K562 (cell line): Measurements from ENCODE around the gene NADK. TPM values are rescaled to one million over a fixed set of nuclear protein-coding genes. Genes with fewer than 3 reads are reported as not detected.

Experiments used
- ATAC-seq: fragments of 200-7000 bp; cut with Tn5 transposase; 3 replicates; pipeline ENCODE4 v1.9.1; 2020; ENCODE audit warnings: moderate library complexity
- BruUV-seq: library from RNA; stranded (reverse); fragments of 400-500 nt; replicated peaks from 2 replicates; lab custom pipeline; 2021; lab: Mats Ljungman, UMichigan
- CTCF ChIA-PET: fragments of 300-600 bp; formaldehyde crosslinking; extraction: SDS; loops from one replicate; lab custom pipeline; 2021; ENCODE audit warnings: low intra/inter-chr PET ratio; lab: Yijun Ruan, JAX
- POLR2A ChIA-PET: fragments of 300-600, 350-650 bp; sonication (Branson Sonifier 250); formaldehyde crosslinking; extraction: SDS; loops from one replicate; lab custom pipeline; 2021; ENCODE audit warnings: antibody characterized with exemption, inconsistent platforms; lab: Yijun Ruan, JAX
- DNase-seq, 4 experiments: peaks; one replicate each; pipeline versions ENCODE4 v3.0.0 to v3.0.0-alpha.2; 2011 to 2018; ENCODE audit warnings: low spot score in 3 of 4, mixed read lengths in 3 of 4; ENCODE audit errors: extremely low read depth in 1 of 4
- FAIRE-seq: peaks from 2 replicates; lab custom pipeline; 2011; peaks lifted over from hg19 to GRCh38; lab: Jason Lieb, UNC
- H2AFZ ChIP-seq: 2 replicates; pipeline ENCODE4 v1.6.0; 2011; ENCODE audit warnings: low read depth, low read length, control low read depth, inconsistent platforms
- H3K27ac ChIP-seq: fragments of 200-600 bp; 3 replicates; pipeline ENCODE4 v1.8.0; 2011; ENCODE audit warnings: low read depth, mild to moderate bottlenecking, control low read depth, inconsistent platforms, low read length, moderate library complexity, mixed read lengths; ENCODE audit errors: extremely low read depth
- H3K27me3 ChIP-seq, 2 experiments: fragments of 300-600 bp in 1 of 2; 2 replicates in 1 of 2; 3 replicates in 1 of 2; pipeline versions ENCODE4 v1.6.0 to v1.8.0; 2011; ENCODE audit warnings: inconsistent platforms in 2 of 2, low read length in 2 of 2, mild to moderate bottlenecking in 1 of 2, mixed read lengths in 1 of 2, moderate library complexity in 1 of 2; ENCODE audit not compliant: control insufficient read depth in 2 of 2, insufficient read depth in 2 of 2
- H3K36me3 ChIP-seq: fragments of 300-600 bp; 3 replicates; pipeline ENCODE4 v1.8.0; 2011; ENCODE audit warnings: mild to moderate bottlenecking, low read length, inconsistent platforms; ENCODE audit not compliant: control insufficient read depth, insufficient read depth
- H3K4me1 ChIP-seq, 2 experiments: fragments of 200-600 bp in 1 of 2; replicated peaks in 1 of 2; 2 replicates in 1 of 2; 3 replicates in 1 of 2; pipeline versions ENCODE4 v1.5.1 to v1.8.0; 2011; ENCODE audit warnings: inconsistent platforms in 2 of 2, low read length in 2 of 2, mild to moderate bottlenecking in 1 of 2, mixed read lengths in 1 of 2, moderate library complexity in 1 of 2; ENCODE audit not compliant: control insufficient read depth in 2 of 2, insufficient read depth in 2 of 2
- H3K4me2 ChIP-seq: 2 replicates; pipeline ENCODE4 v1.6.1; 2011; ENCODE audit warnings: low read length, control low read depth, inconsistent platforms, mixed read lengths; ENCODE audit not compliant: insufficient read depth
- H3K4me3 ChIP-seq: fragments of 200-600 bp; sonication (generic), shearing (Covaris generic); 2 replicates; pipeline ENCODE4 v1.5.1; 2016; ENCODE audit warnings: control low read depth, inconsistent platforms
- H3K79me2 ChIP-seq: fragments of 200-600 bp; 3 replicates; pipeline ENCODE4 v1.8.0; 2011; ENCODE audit warnings: low read length, inconsistent platforms; ENCODE audit not compliant: control insufficient read depth, insufficient read depth
- H3K9ac ChIP-seq, 2 experiments: 2 replicates each; pipeline versions ENCODE4 v1.6.0 to v1.6.1; 2011; ENCODE audit warnings: low read depth in 2 of 2, low read length in 2 of 2, control low read depth in 1 of 2, inconsistent platforms in 1 of 2, mild to moderate bottlenecking in 1 of 2, mixed read lengths in 1 of 2; ENCODE audit not compliant: insufficient read depth in 1 of 2
- H3K9me1 ChIP-seq: one replicate; pipeline ENCODE4 v1.6.0; 2011; ENCODE audit warnings: inconsistent platforms, mild to moderate bottlenecking, low read length, moderate library complexity; ENCODE audit not compliant: control insufficient read depth, insufficient read depth
- H3K9me3 ChIP-seq: replicated peaks from 2 replicates; pipeline ENCODE4 v1.5.1; 2011; ENCODE audit warnings: low read depth, low read length, inconsistent platforms; ENCODE audit not compliant: control insufficient read depth, insufficient read depth
- H4K20me1 ChIP-seq: replicated peaks from 2 replicates; pipeline ENCODE4 v1.6.1; 2011; ENCODE audit warnings: low read length, inconsistent platforms, mixed read lengths; ENCODE audit not compliant: control insufficient read depth, insufficient read depth
- ARID4B ChIP-seq: sonication (generic); formaldehyde crosslinking; IDR thresholded peaks from 2 replicates; pipeline ENCODE4 v1.8.0; 2022; ENCODE audit warnings: mild to moderate bottlenecking, missing genetic modification reagents
- CCNT2 ChIP-seq: IDR thresholded peaks from 2 replicates; pipeline ENCODE4 v1.6.1; 2011; ENCODE audit warnings: borderline replicate concordance, low read depth, mild to moderate bottlenecking, moderate library complexity, mixed read lengths, low read length; ENCODE audit not compliant: insufficient read length; ENCODE audit errors: extremely low read depth
- GTF2E2 ChIP-seq: fragments of 200-800 bp; sonication (Bioruptor generic); IDR thresholded peaks from 2 replicates; pipeline ENCODE4 v1.6.1; 2016; ENCODE audit warnings: missing genetic modification characterization, missing compliant biosample characterization
- MNT ChIP-seq, 2 experiments: fragments of 450-650 bp; conservative IDR thresholded peaks; 2 replicates each; pipeline ENCODE4 v1.6.1; 2017; ENCODE audit warnings: mild to moderate bottlenecking in 2 of 2, moderate library complexity in 2 of 2
- POLR2AphosphoS5 ChIP-seq: IDR thresholded peaks from 2 replicates; pipeline ENCODE4 v1.6.1; 2011; ENCODE audit warnings: mild to moderate bottlenecking, low read depth, low read length, moderate library complexity; ENCODE audit not compliant: control insufficient read depth, insufficient read depth
- POLR2G ChIP-seq: fragments of 200-400 bp; formaldehyde crosslinking; IDR thresholded peaks from 2 replicates; pipeline ENCODE4 v1.6.1; 2017; ENCODE audit warnings: low read depth, mild to moderate bottlenecking, antibody characterized with exemption, low read length, moderate library complexity
- RBM22 ChIP-seq: fragments of 200-400 bp; formaldehyde crosslinking; IDR thresholded peaks from 2 replicates; pipeline ENCODE4 v1.6.1; 2018; ENCODE audit warnings: low read length, low read depth; ENCODE audit not compliant: poor library complexity, severe bottlenecking
- SMARCB1 ChIP-seq: IDR thresholded peaks from 2 replicates; pipeline ENCODE4 v1.6.1; 2011; ENCODE audit warnings: improper control_type of control experiment, low read depth; ENCODE audit not compliant: insufficient read length
- SUPT5H ChIP-seq: fragments of 450-650 bp; IDR thresholded peaks from 2 replicates; pipeline ENCODE4 v1.6.1; 2016
- ZBTB1 ChIP-seq: sonication (generic); formaldehyde crosslinking; IDR thresholded peaks from 2 replicates; pipeline ENCODE4 v1.8.1; 2023; ENCODE audit warnings: missing genetic modification reagents, low read depth, mild to moderate bottlenecking, borderline replicate concordance
- ZFX ChIP-seq: sonication (generic); formaldehyde crosslinking; IDR thresholded peaks from 2 replicates; pipeline ENCODE4 v1.8.0; 2022; ENCODE audit warnings: mild to moderate bottlenecking, missing genetic modification reagents, moderate library complexity
- ZNF398 ChIP-seq: fragments of 250-450 bp; sonication (Bioruptor Pico); IDR thresholded peaks from 2 replicates; pipeline ENCODE4 v1.8.0; 2021; ENCODE audit warnings: moderate library complexity, mild to moderate bottlenecking, inconsistent platforms
- WGBS: fragments of 100-300 bp; shearing (Covaris generic); methylation state at CpG from one replicate; pipeline ENCODE4 v1.1.6; 2016; ENCODE audit warnings: low coverage, mixed read lengths; ENCODE audit not compliant: insufficient coverage; ENCODE audit errors: missing lambda C conversion rate; 5-methylcytosine and 5-hydroxymethylcytosine counted together
- in situ Hi-C: fragments of 300-500 bp; cut with MboI; formaldehyde crosslinking; loops from 4 replicates; pipeline ENCODE4 v1.15.0; 2018; ENCODE audit warnings: inconsistent platforms, mixed read lengths
- intact Hi-C: fragments of 100-400 bp; cut with micrococcal nuclease; formaldehyde crosslinking; loops from 2 replicates; pipeline ENCODE4 v1.14.2; 2022
- polyA plus RNA-seq, 8 experiments: library from polyadenylated mRNA; depleted of rRNA in 4 of 8; stranded (reverse) in 5 of 8; unstranded in 3 of 8; fragments of >200 nt; fragmentation: Nextera tagmentation in 2 of 8; fragmentation: Illumina TruSeq in 1 of 8; extraction: Ambion mirVana in 2 of 8; extraction: Trizol in 1 of 8; gene quantifications; 2 replicates each; pipeline versions ENCODE4 v1.2.1 to v1.2.3, GENCODE V29; 2011 to 2014; ENCODE audit warnings: inconsistent platforms in 1 of 8, missing spikeins in 1 of 8
- total RNA-seq, 7 experiments: library from RNA; depleted of rRNA in 6 of 7; stranded (reverse); fragments of >200 nt in 6 of 7; fragmentation: Illumina TruSeq in 2 of 7; extraction: Trizol in 2 of 7; gene quantifications; 2 replicates each; pipeline versions ENCODE4 v1.2.1 to v1.2.3, GENCODE V29; 2011 to 2021; ENCODE audit warnings: low replicate concordance in 1 of 7

NADK gene
- total and polyA plus RNA-seq, 9 of the 15 experiments (the other 6 are each of a cell fraction or from before 2014, with no cell fraction given), result 1.5 to 135 (median 75.1) TPM

GRCh38 chr1:1754051-1754815 is 24.0 kb downstream of the NADK start:
- peaks cover 71% of the 10 kb centered on the region for H3K36me3 ChIP-seq
- no peaks in the 10 kb centered on the region for H3K9me3 ChIP-seq
- 0 out of 2 replicates have a peak, but pooled peaks cover 3% of the 10 kb centered on the region for H4K20me1 ChIP-seq
- DNase-seq (peak in 2 of 4 experiments; percentile 14 to 17), ATAC-seq (no peak), FAIRE-seq (no peak)
- H3K9me1 ChIP-seq, result peaks cover 4% of the 10 kb centered on the region
- POLR2A ChIA-PET, result no interaction called here
- no TSS peak for BruUV-seq
- CTCF ChIA-PET, result no interaction called here
- H3K4me3 ChIP-seq, result no peak overlapping the region
- H3K27ac ChIP-seq, result no peak overlapping the region
- in situ Hi-C loops, result no loop called here
- 97% methylated on average over 39 of the region's 49 CpGs for WGBS
- no peak overlapping the region; a peak in 1 of 4 replicates for H3K9ac ChIP-seq
- H3K4me2 ChIP-seq, result no peak overlapping the region
- no peak overlapping the region for H2AFZ ChIP-seq
- peaks cover 13 to 48% of the 10 kb centered on the region in 2 experiments for H3K4me1 ChIP-seq
- TF ChIP-seq GTF2E2 (tag) (no peak), POLR2G (peak; percentile 43; the same call in 1 of the 2 replicates), RBM22 (peak; percentile 92), ZFX (CRISPR knock-in tag) (0 out of 2 replicates have a peak, but pooled peaks have one; percentile 15), ARID4B (CRISPR knock-in tag) (0 out of 2 replicates have a peak, but pooled peaks have one; percentile 26), ZNF398 (CRISPR knock-in tag) (no peak), POLR2AphosphoS5 (peak; percentile 11; the same call in 1 of the 2 replicates), SMARCB1 (no peak), SUPT5H (peak; percentile 18; the same call in 1 of the 2 replicates), MNT (conservative IDR thresholded peaks at IDR 0.05) (no peak), CCNT2 (peak; percentile 12), ZBTB1 (CRISPR knock-in tag) (no peak)
- no peaks in the 10 kb centered on the region for H3K27me3 ChIP-seq
- intact Hi-C loops, result no loop called here
- peaks cover 22% of the 10 kb centered on the region for H3K79me2 ChIP-seq
